Activated CD4-positive, CD25-positive, alpha-beta regulatory T cell (primary cell): Measurements from ENCODE around the gene AHSA1.

Experiments
- DNase-seq, 4 experiments: peaks; one replicate each; lab custom pipeline; 2025; lab: John Stamatoyannopoulos, UW

AHSA1 gene

GRCh38 chr14:77473921-77474320 lies 16.0 kb downstream of the AHSA1 start:
- DNase-seq = no peak

DNA sequence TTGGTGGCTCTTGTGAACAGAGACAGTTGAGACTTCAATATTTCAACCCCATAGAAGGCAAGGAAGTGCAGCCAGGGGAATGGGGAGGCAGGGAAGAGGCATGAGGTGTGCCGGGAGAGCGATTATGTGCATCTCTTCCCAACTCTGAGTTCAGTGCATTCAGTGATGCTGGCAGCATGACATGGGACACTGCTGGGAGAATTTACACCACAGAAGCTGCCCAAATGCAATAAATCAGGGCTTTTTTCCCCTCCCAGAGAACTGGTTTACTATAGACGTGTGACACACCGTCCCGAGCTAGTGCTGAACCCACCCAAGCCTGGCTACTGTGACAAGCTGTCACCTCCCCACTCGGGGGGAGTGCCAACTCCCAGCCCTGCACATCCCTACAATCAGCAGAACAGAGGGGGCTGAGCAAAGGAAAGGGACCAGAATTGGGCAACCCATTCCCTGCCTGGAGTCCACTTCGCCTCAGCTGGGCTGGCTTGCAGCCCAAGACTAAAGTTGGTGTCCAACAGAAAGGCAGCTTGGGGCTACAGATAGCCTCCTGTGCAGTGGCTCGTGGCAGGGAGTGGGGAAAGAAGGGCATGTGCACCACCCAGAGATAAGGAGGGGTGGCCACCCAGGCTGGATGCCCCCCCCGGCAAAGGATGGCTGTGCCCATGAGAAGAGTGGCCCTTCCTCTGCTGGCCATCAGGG lies 16.7 kb downstream of the AHSA1 start:
- no peak for DNase-seq

GRCh38 chr14:77475432-77476115 lies 17.7 kb downstream of the AHSA1 start:
- no peak for DNase-seq

DNA sequence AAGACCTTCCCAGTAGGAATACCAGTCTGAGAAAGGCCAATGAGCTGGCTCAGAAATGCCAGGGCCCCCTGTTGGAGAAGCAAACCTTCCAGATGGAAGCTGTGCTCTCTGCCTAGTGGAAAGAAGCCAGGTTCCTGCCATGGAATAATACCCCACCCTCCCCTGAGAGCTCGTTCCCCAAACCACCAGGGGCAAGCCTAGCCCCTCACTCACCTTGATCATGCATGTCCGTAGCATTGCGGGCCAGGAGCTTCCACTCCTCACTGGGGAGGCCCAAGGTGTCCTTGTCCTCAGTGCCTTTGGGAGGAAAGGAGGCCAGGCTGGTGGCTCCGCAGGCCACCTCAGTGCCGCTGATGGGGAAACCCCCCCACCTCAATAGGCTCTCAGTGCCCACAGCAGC lies 20.1 kb downstream of the AHSA1 start:
- DNase-seq = no peak

DNA sequence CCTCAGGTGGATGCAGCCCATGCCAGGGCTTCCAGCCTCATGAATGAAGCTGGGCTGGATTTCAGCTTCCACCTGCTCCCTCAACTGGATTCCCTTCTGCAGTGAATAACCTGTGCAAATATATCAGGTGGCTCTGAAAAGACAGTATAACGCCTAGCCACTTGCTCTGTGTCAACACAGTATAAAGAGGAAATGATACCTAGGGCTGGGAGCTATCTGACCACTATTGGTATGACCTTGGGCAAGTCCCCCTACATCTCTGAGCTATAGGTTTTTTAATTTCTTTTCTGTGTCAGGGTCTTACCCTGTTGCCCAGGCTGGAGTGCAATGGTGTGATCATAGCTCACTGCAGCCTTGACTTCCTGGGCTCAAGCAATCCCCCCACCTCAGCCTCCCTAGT lies 20.9 kb downstream of the AHSA1 start:
- no peak for DNase-seq

DNA sequence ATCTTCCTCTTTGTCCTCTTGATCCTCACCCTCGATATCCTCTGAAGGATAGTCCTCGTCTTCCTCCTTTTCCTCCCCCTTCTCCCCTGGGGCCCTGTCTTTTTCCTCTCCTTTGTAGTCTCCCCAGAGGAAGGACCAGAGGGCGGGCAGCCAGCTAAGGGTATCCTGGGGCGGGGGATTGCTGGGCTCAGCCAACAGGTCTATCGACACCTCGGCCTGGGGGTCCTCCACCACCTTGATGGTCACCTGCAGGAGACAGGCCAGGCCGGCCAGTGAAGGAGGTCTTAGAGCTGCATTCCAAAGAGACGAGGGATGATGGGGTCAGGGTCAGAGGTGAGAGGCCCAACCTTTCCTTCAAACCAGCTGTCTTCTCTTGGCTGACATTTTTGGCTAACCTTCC lies 24.5 kb downstream of the AHSA1 start:
- no peak for DNase-seq

- DNase-seq = no peak
Observed at GRCh38 chr14:77485256-77485655, 27.4 kb downstream of the AHSA1 start.

GRCh38 chr14:77485901-77486678 lies 28.2 kb downstream of the AHSA1 start:
- DNase-seq = no peak

DNA sequence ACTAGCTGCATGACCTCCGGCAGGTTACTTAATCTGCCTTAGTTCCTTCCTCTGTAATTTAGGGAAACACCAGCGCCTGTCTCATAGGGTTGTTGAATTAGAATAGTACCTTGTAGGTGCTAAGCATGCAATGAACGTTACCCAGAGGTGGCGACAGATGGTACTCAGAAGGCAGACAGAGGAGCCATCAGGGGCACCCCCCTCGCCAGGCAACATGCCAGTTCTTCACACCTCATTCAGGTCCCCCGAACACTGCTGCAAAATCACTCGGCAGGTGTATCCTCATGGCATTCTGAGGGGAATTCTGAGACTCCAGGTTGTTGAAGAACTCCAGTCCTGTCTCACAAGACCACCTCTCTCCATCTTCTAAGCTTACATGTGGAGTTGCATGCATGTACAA lies 30.7 kb downstream of the AHSA1 start:
- DNase-seq = no peak

DNA sequence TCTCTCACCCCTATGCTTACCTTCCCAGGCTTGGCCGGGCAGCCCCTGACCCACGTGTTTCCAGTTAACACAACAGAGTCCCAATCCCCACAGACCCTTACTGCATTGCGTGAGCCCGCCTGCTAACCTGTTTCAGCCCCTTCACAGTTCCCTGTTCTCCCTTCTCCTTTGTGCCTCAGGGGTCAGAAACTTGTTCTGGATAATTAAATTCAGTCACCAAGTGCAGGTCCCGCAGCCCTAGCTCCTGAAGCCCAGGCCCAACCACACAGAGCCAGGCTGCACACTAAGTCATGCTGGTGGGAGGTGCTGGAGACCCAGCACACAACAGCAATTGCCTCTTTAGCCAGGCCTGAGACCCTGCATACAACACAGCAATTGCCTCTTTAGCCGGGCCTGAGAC lies 31.1 kb downstream of the AHSA1 start:
- no peak for DNase-seq

GRCh38 chr14:77490347-77490986 lies 32.6 kb downstream of the AHSA1 start:
- DNase-seq = no peak

DNA sequence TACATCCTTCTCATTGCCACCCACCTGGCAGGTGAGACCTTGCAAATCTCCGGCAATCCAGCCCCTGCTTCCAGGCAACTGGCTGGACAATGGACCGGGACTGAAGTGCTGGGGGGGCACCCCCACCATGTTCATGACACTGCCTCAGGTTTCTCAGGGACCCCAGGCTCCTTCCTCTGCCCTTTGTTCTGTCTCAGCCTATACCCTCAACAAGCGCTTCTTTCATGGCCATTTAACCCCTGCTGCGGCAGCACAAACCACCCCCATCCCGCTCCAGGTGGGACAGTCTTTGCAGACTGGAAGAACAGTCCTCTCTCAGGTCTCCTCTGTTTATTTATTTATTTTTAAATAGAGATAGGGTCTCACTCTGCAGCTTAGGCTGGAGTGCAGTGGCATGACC lies 33.2 kb downstream of the AHSA1 start:
- DNase-seq = no peak

DNA sequence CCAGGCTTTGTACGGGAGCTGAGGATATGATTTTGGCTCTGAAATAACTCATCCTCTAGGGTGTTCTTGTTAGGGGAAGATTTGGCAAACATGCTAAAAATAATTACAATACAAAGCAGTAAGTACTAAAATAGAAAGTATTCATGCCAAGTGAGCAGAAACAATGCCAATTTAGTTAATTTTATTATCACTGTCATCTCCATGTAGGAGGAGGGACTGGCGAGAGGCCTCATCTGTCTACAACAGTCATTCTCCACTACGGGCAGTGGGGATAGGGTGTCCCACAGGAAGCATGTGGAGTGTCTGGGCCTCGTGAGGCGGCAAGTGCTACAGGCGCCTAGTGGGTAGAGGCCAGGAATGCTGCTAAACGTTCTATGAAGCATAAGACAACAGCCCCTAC lies 37.4 kb downstream of the AHSA1 start:
- no peak for DNase-seq

- DNase-seq = no peak
Observed at GRCh38 chr14:77498120-77498979, 40.5 kb downstream of the AHSA1 start, which contains the start of gene ISM2. Gene ISM2, minus strand, starts transcription at chr14:77498816. Its CDS starts 23 bp downstream, at chr14:77498793.

GRCh38 chr14:77498984-77499527 lies 41.2 kb downstream of the AHSA1 start:
- DNase-seq = no peak

DNA sequence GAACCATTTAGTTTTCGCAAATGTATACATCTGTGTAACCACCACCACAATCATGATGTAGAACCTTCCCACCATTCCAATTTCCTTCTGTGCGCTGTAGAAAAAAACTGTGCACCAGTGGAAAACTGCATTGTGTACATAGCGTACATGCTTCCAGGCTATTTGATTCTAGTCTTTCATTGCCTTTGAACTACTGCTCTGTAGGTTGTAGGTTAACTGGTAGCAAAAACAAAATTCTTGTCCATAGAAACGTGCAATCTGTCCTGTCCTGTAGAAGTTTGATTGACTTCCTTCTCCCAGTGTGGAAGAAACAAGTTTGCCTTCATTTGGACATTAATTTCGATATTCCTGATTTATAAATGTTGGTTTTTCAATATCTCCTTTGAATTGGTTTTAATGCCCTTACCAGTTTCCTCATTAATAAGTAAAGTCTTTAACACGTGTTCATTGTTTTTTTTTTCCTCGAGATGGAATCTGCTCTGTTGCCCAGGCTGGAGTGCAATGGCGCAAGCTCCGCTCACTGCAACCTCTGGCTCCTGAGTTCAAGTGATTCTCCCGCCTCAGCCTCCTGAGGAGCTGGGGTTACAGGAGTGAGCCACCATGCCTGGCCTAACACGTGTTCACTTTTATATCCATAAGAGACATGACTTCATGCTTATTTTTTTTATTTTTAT lies 44.4 kb downstream of the AHSA1 start:
- DNase-seq = no peak

DNA sequence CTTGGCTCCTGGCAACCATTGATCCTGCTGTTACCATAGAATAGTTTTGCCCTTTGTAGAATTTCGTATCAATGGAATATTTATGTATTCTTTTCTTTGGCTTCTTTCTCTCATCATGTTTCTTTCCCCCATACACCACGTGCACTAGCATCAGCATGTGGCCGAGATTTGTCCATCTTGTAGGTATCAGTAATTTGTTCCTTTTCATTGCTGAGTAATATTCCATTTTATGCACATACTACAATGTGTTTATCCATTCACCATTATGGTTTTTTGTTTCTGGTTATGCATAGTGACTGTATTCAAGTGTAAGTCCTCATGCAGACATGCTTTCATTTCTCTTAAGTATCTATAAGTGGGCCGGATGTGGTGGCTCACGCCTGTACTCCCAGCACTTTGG lies 45.2 kb downstream of the AHSA1 start:
- no peak for DNase-seq

- no peak for DNase-seq
Observed at GRCh38 chr14:77505031-77505430, 47.1 kb downstream of the AHSA1 start.

GRCh38 chr14:77507762-77508161 lies 49.9 kb downstream of the AHSA1 start:
- DNase-seq = no peak

GRCh38 chr14:77508249-77508648 lies 50.4 kb downstream of the AHSA1 start:
- no peak for DNase-seq

GRCh38 chr14:77508876-77509275 lies 51.0 kb downstream of the AHSA1 start:
- DNase-seq = no peak
